GM12878 (cell line): ENCODE results near the gene PDGFB. TPM values are rescaled to one million over a fixed set of nuclear protein-coding genes. Genes with fewer than 3 reads are reported as not detected.

Experiments
- ATAC-seq: fragments of 200-7000 bp; cut with Tn5 transposase; 3 replicates; pipeline ENCODE4 v1.9.1; 2020; ENCODE audit warnings: mild to moderate bottlenecking, moderate library complexity
- BruUV-seq: library from RNA; stranded (reverse); fragments of 400-500 nt; replicated peaks from 2 replicates; lab custom pipeline; 2021; lab: Mats Ljungman, UMichigan
- CTCF ChIA-PET: fragments of 300-600 bp; sonication (Branson Sonifier 250); formaldehyde crosslinking; extraction: SDS; loops from one replicate; lab custom pipeline; 2021; ENCODE audit warnings: inconsistent platforms; lab: Yijun Ruan, JAX
- POLR2A ChIA-PET: fragments of 350-600 bp; formaldehyde crosslinking; extraction: SDS; loops from one replicate; lab custom pipeline; 2021; ENCODE audit warnings: inconsistent platforms; lab: Charles Lee
- RAD21 ChIA-PET: fragments of 300-600 bp; sonication (Branson Sonifier 250); formaldehyde crosslinking; loops from one replicate; lab custom pipeline; 2023; ENCODE audit warnings: antibody characterized with exemption; ENCODE audit not compliant: unreplicated experiment; lab: Charles Lee
- SMC1A ChIA-PET: fragments of 300-600 bp; sonication (Branson Sonifier 250); formaldehyde crosslinking; loops from one replicate; lab custom pipeline; 2023; ENCODE audit not compliant: unreplicated experiment, uncharacterized antibody; lab: Charles Lee
- DNase-seq: peaks from one replicate; pipeline ENCODE4 v3.0.0-alpha.2; 2011; ENCODE audit warnings: low read depth, low spot score
- FAIRE-seq: peaks from 3 replicates; lab custom pipeline; 2011; peaks lifted over from hg19 to GRCh38; lab: Jason Lieb, UNC
- H2AFZ ChIP-seq: 2 replicates; pipeline ENCODE4 v1.6.0; 2011; ENCODE audit warnings: low read depth, low read length, control low read depth; ENCODE audit not compliant: control insufficient read depth
- H3K27ac ChIP-seq: 2 replicates; pipeline ENCODE4 v1.5.1; 2011; ENCODE audit warnings: control low read depth; ENCODE audit not compliant: control insufficient read depth, insufficient read depth
- H3K27me3 ChIP-seq, 2 experiments: replicated peaks in 1 of 2; 2 replicates each; pipeline versions ENCODE4 v1.6.0 to v1.6.1; 2011; ENCODE audit warnings: low read length in 1 of 2; ENCODE audit not compliant: control insufficient read depth in 2 of 2, insufficient read depth in 2 of 2
- H3K36me3 ChIP-seq, 2 experiments: 2 replicates each; pipeline ENCODE4 v1.5.1; 2011; ENCODE audit warnings: low read length in 1 of 2; ENCODE audit not compliant: control insufficient read depth in 2 of 2, insufficient read depth in 2 of 2
- H3K4me1 ChIP-seq: 2 replicates; pipeline ENCODE4 v1.6.1; 2011; ENCODE audit warnings: mild to moderate bottlenecking, low read length, moderate library complexity, mixed read lengths; ENCODE audit not compliant: control insufficient read depth, insufficient read depth
- H3K4me2 ChIP-seq: 2 replicates; pipeline ENCODE4 v1.6.0; 2011; ENCODE audit warnings: control low read depth; ENCODE audit not compliant: control insufficient read depth, insufficient read depth
- H3K4me3 ChIP-seq: fragments of 200-600 bp; sonication (generic); 2 replicates; pipeline ENCODE4 v1.5.1; 2016
- H3K79me2 ChIP-seq: 2 replicates; pipeline ENCODE4 v1.6.0; 2011; ENCODE audit warnings: low read length; ENCODE audit not compliant: control insufficient read depth, insufficient read depth
- H3K9ac ChIP-seq: 2 replicates; pipeline ENCODE4 v1.8.0; 2011; ENCODE audit warnings: low read length, control low read depth, mixed read lengths; ENCODE audit not compliant: control insufficient read depth, insufficient read depth
- H3K9me3 ChIP-seq: replicated peaks from 3 replicates; pipeline ENCODE4 v1.5.1; 2011; ENCODE audit warnings: mild to moderate bottlenecking, low read length; ENCODE audit not compliant: control insufficient read depth, insufficient read depth
- H4K20me1 ChIP-seq: 2 replicates; pipeline ENCODE4 v1.6.0; 2011; ENCODE audit not compliant: control insufficient read depth, insufficient read depth
- CREM ChIP-seq: IDR thresholded peaks from 2 replicates; pipeline ENCODE4 v1.6.1; 2014; ENCODE audit warnings: antibody characterized with exemption, low read depth
- EED ChIP-seq: sonication (generic); IDR thresholded peaks from 2 replicates; pipeline ENCODE4 v1.6.1; 2016; ENCODE audit warnings: antibody characterized with exemption, low read depth
- ELK1 ChIP-seq: IDR thresholded peaks from 2 replicates; pipeline ENCODE4 v1.6.1; 2012; ENCODE audit warnings: low read depth, low read length, improper control_type of control experiment
- PAX8 ChIP-seq: fragments of 450-650 bp; IDR thresholded peaks from 2 replicates; pipeline ENCODE4 v1.6.1; 2017; ENCODE audit warnings: mild to moderate bottlenecking, moderate library complexity
- PRDM15 ChIP-seq: fragments of 450-650 bp; formaldehyde crosslinking; IDR thresholded peaks from 2 replicates; pipeline ENCODE4 v1.4.0; 2020; ENCODE audit warnings: mild to moderate bottlenecking, moderate library complexity
- REST ChIP-seq: IDR thresholded peaks from 2 replicates; pipeline ENCODE4 v1.6.1; 2012; ENCODE audit warnings: mild to moderate bottlenecking, low read depth, low read length
- RFX5 ChIP-seq: IDR thresholded peaks from 2 replicates; pipeline ENCODE4 v1.6.1; 2011; ENCODE audit warnings: low read depth, low read length, improper control_type of control experiment
- YY1 ChIP-seq: IDR thresholded peaks from 2 replicates; pipeline ENCODE4 v1.6.1; 2011; ENCODE audit warnings: low read depth, mild to moderate bottlenecking, low read length
- ZNF384 ChIP-seq: IDR thresholded peaks from 2 replicates; pipeline ENCODE4 v1.6.1; 2012; ENCODE audit warnings: low read depth, mild to moderate bottlenecking, low read length, improper control_type of control experiment, borderline replicate concordance
- WGBS: methylation state at CpG from one replicate; pipeline ENCODE4 v1.1.6; 2016; ENCODE audit warnings: low lambda C conversion rate; ENCODE audit not compliant: insufficient replicate concordance, insufficient coverage; ENCODE audit errors: missing lambda C conversion rate; 5-methylcytosine and 5-hydroxymethylcytosine counted together
- in situ Hi-C: fragments of 300-500 bp; cut with MboI; formaldehyde crosslinking; loops from 9 replicates; pipeline ENCODE4 v1.14.3; 2018; ENCODE audit warnings: mixed read lengths
- intact Hi-C: fragments of 100-400 bp; cut with micrococcal nuclease; formaldehyde crosslinking; loops from one replicate; pipeline ENCODE4 v1.14.2; 2022; ENCODE audit not compliant: unreplicated experiment
- polyA plus RNA-seq, 11 experiments: library from polyadenylated mRNA; depleted of rRNA in 4 of 11; unstranded in 6 of 11; stranded (reverse) in 5 of 11; fragments of >200 nt; fragmentation: Nextera tagmentation in 4 of 11; fragmentation: Illumina TruSeq in 1 of 11; extraction: Ambion mirVana in 4 of 11; extraction: Trizol in 1 of 11; gene quantifications; 1 replicate in 1 of 11; 2 replicates in 10 of 11; pipeline versions ENCODE4 v1.2.1 to v1.2.3, GENCODE V29; 2011 to 2016; ENCODE audit warnings: inconsistent platforms in 2 of 11, missing spikeins in 2 of 11, low read depth in 1 of 11
- total RNA-seq, 4 experiments: library from RNA; depleted of rRNA in 3 of 4; stranded (reverse); fragments of >200 nt in 3 of 4; fragmentation: Illumina TruSeq in 1 of 4; extraction: Trizol in 1 of 4; gene quantifications; 2 replicates each; pipeline versions ENCODE4 v1.2.1 to v1.2.3, GENCODE V29; 2013 to 2021

PDGFB gene
- total and polyA plus RNA-seq, 10 of the 15 experiments (the other 5 are each of a cell fraction or from before 2014, with no cell fraction given), result 0.13 to 1.1 (median 0.56) TPM; not detected in 1

GRCh38 chr22:39226353-39226752, 18.4 kb downstream of the PDGFB start:
- Histone ChIP-seq H3K4me2 (no peak overlapping the region), H3K27ac (no peak overlapping the region), H3K36me3 (no peaks in the 10 kb centered on the region), H3K4me1 (no peaks in the 10 kb centered on the region; the same call in 1 of the 2 replicates), H3K4me3 (no peak overlapping the region), H3K27me3 (no peaks in the 10 kb centered on the region; a peak in 1 of 4 replicates), H2AFZ (no peak overlapping the region), H3K79me2 (no peaks in the 10 kb centered on the region), H4K20me1 (no peaks in the 10 kb centered on the region), H3K9me3 (no peaks in the 10 kb centered on the region; the same call in 2 of the 3 replicates), H3K9ac (no peak overlapping the region)
- ATAC-seq (no peak), DNase-seq (no peak), FAIRE-seq (no peak)
- in situ Hi-C loops (no loop called here), intact Hi-C loops (no loop called here)
- TF ChIP-seq RFX5, result no peak
- TF ChIP-seq ZNF384, result no peak
- no peak for TF ChIP-seq CREM
- ChIA-PET RAD21 (no interaction called here), POLR2A (no interaction called here), SMC1A (no interaction called here), CTCF (interaction anchor here (1.2 kb wide), 1 partner anchor 21 kb away, joined by 3 read pairs; no protein-coding TSS in a partner anchor)
- WGBS, result 80% methylated on average over 6 of the region's 6 CpGs
- BruUV-seq, result no TSS peak

- H3K27me3 ChIP-seq, result no peaks in the 10 kb centered on the region; a peak in 1 of 4 replicates
- in situ Hi-C loops (no loop called here), intact Hi-C loops (no loop called here)
- H3K9me3 ChIP-seq, result no peaks in the 10 kb centered on the region; the same call in 2 of the 3 replicates
- no peak overlapping the region for H3K4me2 ChIP-seq
- H3K27ac ChIP-seq, result no peak overlapping the region
- no peaks in the 10 kb centered on the region for H4K20me1 ChIP-seq
- H3K9ac ChIP-seq, result no peak overlapping the region
- ChIA-PET RAD21 (no interaction called here), CTCF (no interaction called here), SMC1A (interaction anchor here (0.7 kb wide), 1 partner anchor 81 kb away, joined by 3 read pairs; no protein-coding TSS in a partner anchor), POLR2A (no interaction called here)
- H3K4me3 ChIP-seq, result no peak overlapping the region
- no peaks in the 10 kb centered on the region; the same call in 1 of the 2 replicates for H3K4me1 ChIP-seq
- no peaks in the 10 kb centered on the region for H3K36me3 ChIP-seq
- FAIRE-seq (no peak), DNase-seq (no peak), ATAC-seq (no peak)
- BruUV-seq, result no TSS peak
- H3K79me2 ChIP-seq, result no peaks in the 10 kb centered on the region
- 72% methylated on average over 13 of the region's 13 CpGs for WGBS
- no peak overlapping the region for H2AFZ ChIP-seq
- TF ChIP-seq YY1 (no peak), REST (no peak), PAX8 (no peak), PRDM15 (CRISPR knock-in tag) (no peak), ELK1 (no peak), EED (no peak)
Measured at GRCh38 chr22:39225591-39225990, 19.2 kb downstream of the PDGFB start.
